ENCODE measurements around the gene NELFA. TPM values are rescaled to one million over a fixed set of nuclear protein-coding genes. Genes with fewer than 3 reads are reported as not detected.
"Not testable (repeated sequence)": the region's sequence is repeated elsewhere in the genome, so short reads cannot be mapped to it uniquely, and the experiment has no call there.

NELFA gene
- total RNA-seq, 2 experiments from 2014 or later: 34.2 to 36.0 TPM

DNA sequence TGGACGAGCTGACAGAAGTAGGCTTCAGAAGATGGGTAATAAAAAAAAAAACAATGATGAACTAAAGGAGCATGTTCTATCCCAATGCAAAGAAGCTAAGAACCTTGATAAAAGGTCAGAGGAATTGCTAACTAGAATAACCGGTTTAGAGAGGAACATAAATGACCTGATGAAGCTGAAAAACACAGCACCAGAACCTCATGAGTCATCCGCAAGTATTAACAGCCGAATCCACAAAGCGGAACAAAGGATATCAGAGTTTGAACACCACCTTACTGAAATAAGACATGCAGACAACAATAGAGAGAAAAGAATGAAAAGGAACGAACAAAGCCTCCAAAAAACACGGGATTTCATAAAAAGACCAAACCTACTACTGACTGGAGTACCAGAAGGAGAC lies 10.5 kb downstream of the NELFA start:
- H3K27ac Mint-ChIP-seq: no peak overlapping the region

DNA sequence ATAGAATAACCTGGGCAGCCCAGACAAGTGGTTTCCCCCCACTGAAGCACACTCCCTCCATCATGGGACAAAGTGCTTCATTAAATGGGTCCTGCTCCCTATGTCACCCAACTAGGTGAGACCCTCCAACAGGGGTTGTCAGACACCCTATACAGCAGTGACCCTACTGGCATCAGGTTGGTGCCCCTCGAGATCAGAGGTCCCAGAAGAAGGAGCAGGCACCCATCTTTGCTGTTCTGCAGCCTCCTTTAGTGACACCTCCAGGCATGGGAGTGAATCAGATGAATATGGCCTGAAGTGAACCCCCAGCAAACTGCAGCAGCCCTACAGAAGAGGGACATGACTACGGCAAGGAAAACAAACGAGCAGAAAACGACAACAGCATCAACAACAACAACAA lies 11.1 kb downstream of the NELFA start:
- H3K27me3 Mint-ChIP-seq: no peaks in the 10 kb centered on the region
- peaks cover 73% of the 10 kb centered on the region for H3K36me3 Mint-ChIP-seq (ENCODE audit: low read depth)
- ChIA-PET POLR2A (interaction anchor here (3.3 kb wide), 1 partner anchor 11 kb away, joined by 10 read pairs; the partner anchor contains the start of gene NELFA), CTCF (no interaction called here)
- peaks cover 5% of the 10 kb centered on the region for H3K4me1 Mint-ChIP-seq
- peaks cover 43% of the 10 kb centered on the region for H3K9me3 Mint-ChIP-seq
- DNase-seq: no peak
- no peak overlapping the region for H3K4me3 Mint-ChIP-seq
- no peak overlapping the region for H3K27ac Mint-ChIP-seq

More for the DNA sequence above, 10.5 kb downstream of the NELFA start:
- Mint-ChIP-seq H3K4me3 (no peak overlapping the region), H3K9me3 (peaks cover 46% of the 10 kb centered on the region), H3K27me3 (no peaks in the 10 kb centered on the region), H3K4me1 (peaks cover 11% of the 10 kb centered on the region), H3K36me3 (ENCODE audit: low read depth) (peaks cover 79% of the 10 kb centered on the region)
- ChIA-PET CTCF (interaction anchor here (0.6 kb wide), 1 partner anchor 37 kb away, joined by 3 read pairs; no protein-coding TSS in a partner anchor), POLR2A (no interaction called here)
- DNase-seq: no peak

DNA sequence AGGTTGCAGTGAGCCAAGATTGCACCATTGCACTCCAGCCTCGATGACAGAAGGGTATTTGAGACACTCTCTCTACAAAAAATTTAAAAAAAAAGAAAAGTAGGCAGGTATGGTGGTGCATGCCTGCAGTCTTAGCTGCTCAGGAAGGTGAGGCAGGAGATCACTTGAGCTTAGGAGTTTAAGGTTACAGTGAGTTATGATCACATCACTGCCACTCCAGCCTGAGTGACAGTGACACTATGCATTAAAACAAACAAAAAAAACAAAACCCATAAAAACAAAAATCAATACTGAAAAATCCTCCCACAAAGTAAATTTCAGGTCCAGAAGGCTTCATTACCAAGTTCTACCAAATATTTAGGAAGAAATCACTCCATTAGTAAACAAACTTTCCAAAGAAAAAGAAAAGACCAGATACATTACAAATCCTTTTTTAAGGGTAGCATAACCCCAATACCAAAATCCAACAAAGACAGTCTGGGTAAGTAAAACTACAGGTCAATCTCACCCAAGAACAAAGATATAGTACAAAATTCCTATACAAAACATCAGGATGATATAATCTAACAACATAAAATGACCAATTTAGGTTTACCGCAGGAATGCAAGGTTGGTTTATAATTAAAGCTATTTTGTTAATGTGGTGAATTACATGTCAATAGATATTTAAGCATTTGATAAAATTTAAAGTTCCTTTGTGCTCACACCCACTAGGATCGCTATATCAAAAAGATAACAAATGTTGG lies 11.7 kb downstream of the NELFA start:
- no peak overlapping the region for H3K27ac Mint-ChIP-seq
- H3K4me1 Mint-ChIP-seq: no peaks in the 10 kb centered on the region
- H3K9me3 Mint-ChIP-seq: peaks cover 43% of the 10 kb centered on the region
- peaks cover 66% of the 10 kb centered on the region for H3K36me3 Mint-ChIP-seq (ENCODE audit: low read depth)
- no peak overlapping the region for H3K4me3 Mint-ChIP-seq
- ChIA-PET POLR2A (interaction anchor here (1.5 to 3.3 kb wide), 2 partner anchors 12 kb away, joined by 5 to 10 read pairs; partner anchors contain the start of gene NELFA), CTCF (interaction anchor here (0.9 kb wide), 1 partner anchor 8 kb away, joined by 3 read pairs; no protein-coding TSS in a partner anchor)
- H3K27me3 Mint-ChIP-seq: no peaks in the 10 kb centered on the region
- DNase-seq: no peak

DNA sequence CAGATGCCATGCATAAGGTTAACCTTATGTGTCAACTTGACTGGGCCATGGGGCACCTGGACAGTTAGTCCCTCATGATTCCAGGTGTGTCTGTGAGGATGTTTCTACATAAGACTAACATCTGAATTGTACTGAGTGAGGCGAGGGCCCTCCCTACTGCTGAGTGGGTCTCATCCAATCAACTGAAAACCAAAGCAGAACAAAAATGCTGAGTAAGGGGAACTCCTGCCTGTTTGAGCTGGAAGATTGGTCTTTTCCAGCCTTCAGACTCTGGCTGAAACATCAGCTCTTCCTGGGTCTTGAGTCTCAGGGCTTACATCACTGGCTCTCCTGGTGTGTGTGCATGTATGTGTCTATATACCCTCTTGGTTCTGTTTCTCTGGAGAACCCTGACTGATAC lies 13.8 kb downstream of the NELFA start:
- no peak for DNase-seq
- no peak overlapping the region for H3K27ac Mint-ChIP-seq
- POLR2A ChIA-PET: interaction anchor here (3.3 kb wide), 1 partner anchor 14 kb away, joined by 10 read pairs; the partner anchor contains the start of gene NELFA
- H3K9me3 Mint-ChIP-seq: peaks cover 38% of the 10 kb centered on the region
- no peak overlapping the region for H3K4me3 Mint-ChIP-seq
- no peaks in the 10 kb centered on the region for H3K4me1 Mint-ChIP-seq
- H3K27me3 Mint-ChIP-seq: no peaks in the 10 kb centered on the region
- CTCF ChIA-PET: interaction anchor here (1.5 kb wide), 1 partner anchor 96 kb away, joined by 3 read pairs; no protein-coding TSS in a partner anchor
- H3K36me3 Mint-ChIP-seq (ENCODE audit: low read depth): peaks cover 55% of the 10 kb centered on the region

DNA sequence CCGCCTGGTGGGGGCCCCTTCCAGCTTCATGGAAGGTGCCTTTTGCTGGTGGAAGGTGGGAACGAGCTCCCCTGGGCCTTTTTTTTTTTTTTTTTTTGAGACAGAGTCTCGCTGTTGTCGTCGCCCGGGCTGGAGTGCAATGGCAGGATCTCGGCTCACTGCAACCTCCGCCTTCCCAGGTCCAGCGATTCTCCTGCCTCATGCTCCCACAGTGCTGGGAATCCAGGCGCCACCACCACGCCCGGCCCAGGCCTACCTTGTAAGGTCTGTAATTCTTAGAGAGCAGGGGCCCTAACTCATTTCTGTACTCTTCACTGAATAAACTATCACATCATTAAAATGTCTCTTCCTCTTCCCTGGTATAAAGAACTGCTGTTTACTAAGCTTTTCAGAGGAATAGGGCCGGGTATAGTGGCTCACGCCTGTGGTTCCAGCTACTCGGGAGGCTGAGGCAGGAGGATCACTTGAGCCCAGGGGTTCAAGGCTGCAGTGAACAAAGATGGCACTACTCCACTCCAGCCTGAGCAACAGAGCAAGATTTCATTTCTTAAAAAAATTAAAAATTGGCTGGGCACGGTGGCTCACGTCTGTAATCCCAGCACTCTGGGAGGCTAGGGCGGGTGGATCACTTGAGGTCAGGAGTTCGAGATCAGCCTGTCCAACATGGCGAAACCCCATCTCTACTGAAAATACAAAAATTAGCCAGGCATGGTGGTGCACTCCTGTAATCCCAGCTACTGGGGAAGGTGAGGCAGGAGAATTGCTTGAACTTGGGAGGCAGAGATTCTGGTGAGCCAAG lies 14.9 kb downstream of the NELFA start:
- CTCF ChIA-PET: interaction anchor here (1.0 kb wide), 1 partner anchor 80 kb away, joined by 3 read pairs; no protein-coding TSS in a partner anchor
- not testable (repeated sequence) for DNase-seq

DNA sequence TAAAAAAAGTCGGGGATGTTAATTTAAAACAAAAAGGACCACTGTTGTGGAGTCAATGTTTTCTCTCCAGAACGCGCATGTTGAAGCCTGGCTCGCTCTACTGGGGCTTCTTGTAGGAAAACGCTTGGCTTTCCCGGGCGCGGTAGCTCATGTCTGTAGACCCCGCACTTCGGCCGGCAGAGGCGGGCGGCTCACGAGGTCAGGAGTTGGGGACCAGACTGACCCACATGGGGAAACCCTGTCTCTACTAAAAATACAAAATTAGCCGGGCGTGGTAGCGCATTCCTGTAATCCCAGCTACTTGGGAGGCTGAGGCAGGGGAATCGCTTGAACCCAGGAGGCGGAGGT lies 15.6 kb downstream of the NELFA start:
- Mint-ChIP-seq H3K4me3 (no peak overlapping the region), H3K9me3 (peaks cover 21% of the 10 kb centered on the region), H3K27ac (no peak overlapping the region), H3K27me3 (no peaks in the 10 kb centered on the region), H3K4me1 (no peaks in the 10 kb centered on the region), H3K36me3 (ENCODE audit: low read depth) (peaks cover 44% of the 10 kb centered on the region)
- DNase-seq: no peak
- CTCF ChIA-PET: no interaction called here
- POLR2A ChIA-PET: no interaction called here

More for the DNA sequence above, 14.9 kb downstream of the NELFA start:
- H3K27me3 Mint-ChIP-seq, H3K27ac Mint-ChIP-seq, POLR2A ChIA-PET, H3K4me3 Mint-ChIP-seq, H3K4me1 Mint-ChIP-seq: not testable (repeated sequence)
- Mint-ChIP-seq H3K36me3 (ENCODE audit: low read depth) (peaks cover 48% of the 10 kb centered on the region), H3K9me3 (peaks cover 28% of the 10 kb centered on the region)

DNA sequence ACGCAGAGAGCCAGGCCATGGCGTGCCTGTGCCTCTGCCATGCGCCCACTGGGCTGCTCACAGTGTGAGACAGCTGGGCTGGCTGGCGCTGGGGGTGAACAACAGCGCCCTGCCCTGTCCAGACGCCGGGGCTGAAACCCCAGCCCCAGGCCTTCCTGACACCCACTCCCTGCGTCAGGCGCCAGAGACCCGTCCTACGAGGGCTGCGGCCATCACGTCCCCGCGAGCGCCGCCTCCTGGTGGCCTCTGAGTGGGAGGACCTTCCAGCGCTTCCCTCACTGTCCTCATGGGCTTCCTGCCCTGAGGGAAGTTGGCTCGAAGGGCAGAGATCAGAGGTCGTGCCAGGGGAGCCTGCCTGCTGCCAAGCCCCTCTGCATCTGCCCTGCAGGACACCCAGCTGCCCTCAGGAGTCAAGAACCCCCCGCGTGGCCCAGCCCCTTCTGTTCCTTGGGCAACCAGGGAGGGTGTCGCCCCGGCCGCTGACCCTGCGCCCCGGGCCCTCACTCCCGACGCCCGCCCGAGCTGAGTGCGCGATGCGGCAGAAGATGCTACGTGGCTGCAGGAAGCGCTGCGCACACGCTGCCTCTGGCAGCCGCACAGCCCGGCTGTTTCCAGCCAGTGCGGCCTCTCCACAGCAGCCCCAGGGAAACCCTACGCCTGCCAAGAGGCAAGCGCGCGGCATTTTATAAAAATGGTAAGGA lies 16.2 kb downstream of the NELFA start:
- no peak overlapping the region for H3K27ac Mint-ChIP-seq
- ChIA-PET POLR2A (no interaction called here), CTCF (no interaction called here)
- H3K9me3 Mint-ChIP-seq: peaks cover 17% of the 10 kb centered on the region
- no peaks in the 10 kb centered on the region for H3K4me1 Mint-ChIP-seq
- no peak for DNase-seq
- H3K4me3 Mint-ChIP-seq: no peak overlapping the region
- H3K36me3 Mint-ChIP-seq (ENCODE audit: low read depth): peaks cover 40% of the 10 kb centered on the region
- no peaks in the 10 kb centered on the region for H3K27me3 Mint-ChIP-seq

DNA sequence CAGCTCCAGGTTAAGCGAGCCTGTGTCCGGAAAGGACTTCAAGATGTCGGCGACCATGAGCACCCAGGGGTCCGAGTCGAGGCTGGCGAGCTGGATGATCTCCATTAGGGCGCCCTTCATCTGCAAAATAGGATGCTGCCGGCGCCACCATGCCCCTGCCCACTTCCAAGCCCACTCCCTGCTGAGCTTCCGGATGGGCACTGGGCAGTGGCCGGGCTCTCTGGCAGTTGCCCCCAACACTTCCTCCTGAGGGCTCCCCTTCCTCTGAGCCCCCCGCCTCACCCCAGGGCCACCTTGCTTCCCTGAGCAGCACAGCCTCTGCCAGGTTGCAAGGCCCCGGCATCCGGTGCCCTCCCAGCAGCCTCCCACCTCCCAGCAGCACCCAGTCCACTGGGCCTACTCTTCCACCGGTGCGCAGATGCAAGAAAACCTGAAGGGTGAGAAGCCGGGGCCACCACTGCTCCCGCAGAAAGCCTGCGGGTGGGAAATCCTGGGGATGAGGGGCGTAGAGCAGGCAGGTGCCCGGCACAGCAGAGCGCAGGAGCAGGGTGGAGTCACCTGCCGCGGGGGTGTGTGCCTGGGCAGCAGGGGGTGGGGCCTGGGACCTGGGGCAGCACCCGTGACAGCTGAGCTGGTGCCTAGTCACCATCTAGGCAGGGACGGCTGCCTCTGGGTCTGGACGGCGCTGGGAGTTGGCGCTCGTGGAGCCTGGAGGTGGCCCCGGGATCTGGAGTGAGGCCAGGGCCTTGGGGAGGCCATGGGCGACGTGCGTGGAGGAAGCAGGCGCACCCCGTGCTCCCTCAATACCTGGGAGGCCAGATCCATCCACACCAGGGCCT lies 17.0 kb downstream of the NELFA start:
- no peak overlapping the region for H3K4me3 Mint-ChIP-seq
- H3K9me3 Mint-ChIP-seq: peaks cover 10% of the 10 kb centered on the region
- peaks cover 32% of the 10 kb centered on the region for H3K36me3 Mint-ChIP-seq (ENCODE audit: low read depth)
- no peaks in the 10 kb centered on the region for H3K4me1 Mint-ChIP-seq
- no peak for DNase-seq
- ChIA-PET POLR2A (no interaction called here), CTCF (no interaction called here)
- no peaks in the 10 kb centered on the region for H3K27me3 Mint-ChIP-seq
- H3K27ac Mint-ChIP-seq: no peak overlapping the region

DNA sequence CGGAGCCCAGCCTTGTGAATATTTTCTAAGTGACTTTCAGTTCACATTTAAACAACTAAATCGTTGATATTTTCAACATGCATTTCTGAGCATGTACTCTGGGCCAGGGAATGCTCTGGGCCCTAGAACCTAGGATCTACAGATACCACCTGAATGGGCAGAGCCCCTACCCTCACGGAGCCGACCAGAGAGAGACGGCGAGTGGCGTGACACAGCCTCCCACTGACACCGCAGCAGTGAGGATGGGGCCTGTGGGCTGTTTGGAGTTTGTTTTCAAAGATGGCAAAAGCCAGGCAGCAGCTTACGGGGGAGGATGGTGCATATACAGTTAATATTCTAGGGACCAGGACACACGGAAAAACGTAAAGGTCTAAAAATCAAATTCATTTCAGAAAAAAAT lies 17.7 kb downstream of the NELFA start:
- ChIA-PET CTCF (no interaction called here), POLR2A (no interaction called here)
- Mint-ChIP-seq H3K9me3 (peaks cover 6% of the 10 kb centered on the region), H3K36me3 (ENCODE audit: low read depth) (peaks cover 27% of the 10 kb centered on the region), H3K27me3 (no peaks in the 10 kb centered on the region), H3K4me3 (no peak overlapping the region), H3K27ac (no peak overlapping the region), H3K4me1 (no peaks in the 10 kb centered on the region)
- DNase-seq: no peak

DNA sequence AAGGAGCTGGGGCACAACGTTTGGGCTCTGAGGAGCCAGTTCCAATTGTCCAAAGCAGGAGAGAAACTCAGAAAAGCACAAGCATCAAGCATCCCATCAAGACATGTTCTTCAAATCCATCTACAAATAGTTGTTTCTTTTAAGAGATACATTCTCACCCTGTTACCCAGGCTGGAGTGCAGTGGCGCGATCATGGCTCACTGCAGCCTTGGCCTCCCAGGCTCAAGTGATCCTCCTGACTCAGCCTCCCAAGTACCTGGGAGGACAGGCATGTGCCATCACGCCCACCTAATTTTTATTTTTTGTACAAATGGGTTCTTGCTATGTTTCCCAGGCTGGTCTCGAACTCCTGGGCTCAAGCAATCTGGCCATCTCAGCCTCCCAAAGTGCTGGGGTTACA lies 18.1 kb downstream of the NELFA start:
- H3K4me3 Mint-ChIP-seq: no peak overlapping the region
- H3K27ac Mint-ChIP-seq: no peak overlapping the region
- no peak for DNase-seq
- peaks cover 2% of the 10 kb centered on the region for H3K9me3 Mint-ChIP-seq
- peaks cover 23% of the 10 kb centered on the region for H3K36me3 Mint-ChIP-seq (ENCODE audit: low read depth)
- no peaks in the 10 kb centered on the region for H3K27me3 Mint-ChIP-seq
- no peaks in the 10 kb centered on the region for H3K4me1 Mint-ChIP-seq
- ChIA-PET POLR2A (no interaction called here), CTCF (no interaction called here)

DNA sequence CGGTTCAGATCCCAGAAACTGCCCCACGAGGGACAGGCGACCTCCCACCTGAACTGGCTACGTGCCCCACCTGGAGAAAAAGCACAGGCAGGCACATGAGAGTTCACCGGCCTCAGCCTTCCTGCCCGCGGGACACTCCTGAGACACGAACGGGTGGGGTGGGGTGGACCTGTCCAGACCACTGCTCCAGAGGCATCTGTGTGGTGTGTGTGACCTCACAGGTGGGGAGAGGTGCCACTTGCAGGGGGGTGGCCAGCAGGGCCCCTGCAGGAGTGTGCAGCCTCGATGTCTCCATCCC lies 18.5 kb downstream of the NELFA start:
- POLR2A ChIA-PET: no interaction called here
- Mint-ChIP-seq H3K4me3 (no peak overlapping the region), H3K27ac (no peak overlapping the region), H3K36me3 (ENCODE audit: low read depth) (peaks cover 20% of the 10 kb centered on the region), H3K9me3 (no peaks in the 10 kb centered on the region), H3K27me3 (no peaks in the 10 kb centered on the region), H3K4me1 (no peaks in the 10 kb centered on the region)
- no peak for DNase-seq
- CTCF ChIA-PET: no interaction called here

DNA sequence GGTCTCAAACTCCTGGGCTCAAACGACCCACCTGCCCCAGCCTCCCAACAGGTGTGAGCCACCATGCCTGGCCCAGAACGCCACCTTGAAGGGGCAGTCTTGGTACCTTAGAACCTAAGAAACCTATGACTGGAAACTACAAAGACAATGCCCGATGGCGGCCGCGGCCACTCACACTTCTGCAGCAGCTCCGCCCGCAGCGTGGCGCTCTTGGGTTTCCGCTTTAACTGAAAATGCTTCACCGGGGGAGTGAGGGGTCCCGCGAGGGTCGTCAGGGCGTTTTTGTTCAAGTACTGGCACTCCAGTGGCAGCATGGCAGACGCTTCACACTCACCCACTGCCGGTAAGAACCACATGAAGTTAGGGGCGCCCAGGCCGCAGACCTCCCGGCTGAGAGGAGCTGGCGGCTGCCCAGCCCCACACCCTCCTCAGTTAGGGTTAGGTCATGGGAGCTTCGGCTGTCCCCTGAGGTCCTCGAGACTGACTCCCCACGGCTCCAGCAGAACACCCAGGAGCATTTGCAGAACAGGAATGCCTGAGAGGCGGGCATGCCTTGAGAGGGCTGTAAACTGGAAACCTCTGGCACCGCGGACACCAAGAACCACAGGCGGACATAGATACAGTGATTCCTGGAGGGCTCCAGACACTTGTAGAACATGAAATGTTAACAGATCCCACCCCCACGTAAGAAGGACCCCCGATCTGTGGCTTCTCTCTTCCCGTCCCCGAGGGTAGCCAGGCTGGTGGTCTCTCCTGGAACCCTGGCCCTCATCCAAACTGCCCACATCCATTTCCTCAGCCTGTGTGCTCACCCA lies 19.0 kb downstream of the NELFA start:
- H3K27me3 Mint-ChIP-seq: no peaks in the 10 kb centered on the region
- H3K27ac Mint-ChIP-seq: no peak overlapping the region
- CTCF ChIA-PET: no interaction called here
- POLR2A ChIA-PET: no interaction called here
- H3K4me1 Mint-ChIP-seq: no peaks in the 10 kb centered on the region
- no peaks in the 10 kb centered on the region for H3K9me3 Mint-ChIP-seq
- H3K4me3 Mint-ChIP-seq: no peak overlapping the region
- DNase-seq: no peak
- peaks cover 15% of the 10 kb centered on the region for H3K36me3 Mint-ChIP-seq (ENCODE audit: low read depth)

Measured in activated CD4-positive, alpha-beta memory T cell treated with anti-CD3 and anti-CD28 coated beads, Interleukin-2, amount 10 ng/mL, durations not matched to agents 7 days and 5 days (primary cell).